Stimulated activated CD8-positive, alpha-beta memory T cell treated with anti-CD3 and anti-CD28 coated beads, Interleukin-4, amount 100 ng/mL, for 48 hours (primary cell): ENCODE results near the gene LRRC4.

Experiments
- DNase-seq: peaks from one replicate; pipeline ENCODE4 v3.0.0-alpha.2; 2020

LRRC4 gene

GRCh38 chr7:128029405-128029995, 1.7 kb downstream of the LRRC4 start:
- no peak for DNase-seq

GRCh38 chr7:128027485-128027980, 3.7 kb downstream of the LRRC4 start:
- no peak for DNase-seq

GRCh38 chr7:128026551-128026950, 4.7 kb downstream of the LRRC4 start:
- no peak for DNase-seq

GRCh38 chr7:128025819-128026218, 5.4 kb downstream of the LRRC4 start:
- no peak for DNase-seq

GRCh38 chr7:128025380-128025779, 5.9 kb downstream of the LRRC4 start:
- DNase-seq: no peak

- DNase-seq: no peak
Observed at GRCh38 chr7:128024151-128024550, 7.1 kb downstream of the LRRC4 start.

GRCh38 chr7:128022631-128023532, 8.4 kb downstream of the LRRC4 start:
- no peak for DNase-seq

- DNase-seq: no peak
Observed at GRCh38 chr7:128021366-128021765, 9.9 kb downstream of the LRRC4 start.

GRCh38 chr7:128020159-128020558, 11.1 kb downstream of the LRRC4 start:
- peak; percentile 61 for DNase-seq

GRCh38 chr7:128019288-128019687, 11.9 kb downstream of the LRRC4 start:
- DNase-seq: no peak

- no peak for DNase-seq
Observed at GRCh38 chr7:128017862-128018845, 13.1 kb downstream of the LRRC4 start.

GRCh38 chr7:128017460-128017859, 13.8 kb downstream of the LRRC4 start:
- DNase-seq: no peak

- no peak for DNase-seq
Observed at GRCh38 chr7:128014811-128015210, 16.4 kb downstream of the LRRC4 start.

GRCh38 chr7:128011131-128011661, 20.0 kb downstream of the LRRC4 start:
- DNase-seq: no peak

GRCh38 chr7:128010391-128011127, 20.7 kb downstream of the LRRC4 start:
- no peak for DNase-seq

GRCh38 chr7:128008744-128009143, 22.5 kb downstream of the LRRC4 start:
- no peak for DNase-seq

GRCh38 chr7:128008141-128008540, 23.1 kb downstream of the LRRC4 start:
- DNase-seq: no peak

- no peak for DNase-seq
Observed at GRCh38 chr7:128007303-128007680, 23.9 kb downstream of the LRRC4 start.

GRCh38 chr7:128006550-128007302, 24.5 kb downstream of the LRRC4 start:
- no peak for DNase-seq

GRCh38 chr7:128005759-128006159, 25.5 kb downstream of the LRRC4 start:
- no peak for DNase-seq

GRCh38 chr7:128005117-128005516, 26.1 kb downstream of the LRRC4 start:
- DNase-seq: no peak
